Smooth muscle cell (in vitro differentiated cells): ENCODE results near the gene TUBA4B. TPM values are rescaled to one million over a fixed set of nuclear protein-coding genes. Genes with fewer than 3 reads are reported as not detected.

Experiments
- microRNA counts: library from miRNA; unstranded; fragments of <30 nt; microRNA quantifications from one replicate; lab custom pipeline; 2016
- microRNA-seq: library from miRNA; unstranded; fragments of <30 nt; microRNA quantifications from one replicate; pipeline ENCODE4, GENCODE V29; 2016; ENCODE audit warnings: borderline number of aligned reads
- polyA plus RNA-seq: library from polyadenylated mRNA; unstranded; fragments of >200 nt; fragmentation: Nextera tagmentation; extraction: Ambion mirVana; gene quantifications from 2 replicates; pipeline ENCODE4 v1.2.1, GENCODE V29; 2016
- small RNA-seq: library from RNA; depleted of rRNA; stranded (forward); fragments of <200 nt; gene quantifications from one replicate; pipeline ENCODE3, GENCODE V24; 2014
- total RNA-seq: library from RNA; depleted of rRNA; stranded (reverse); fragments of >200 nt; gene quantifications from 2 replicates; pipeline ENCODE4 v1.2.3, GENCODE V29; 2014

The TUBA4B gene
- total and polyA plus RNA-seq, 2 experiments from 2014 or later = not detected

MicroRNA genes within 50 kb of the gene (microRNA counts, 767-probe panel; counts per million panel counts)
- 183 counts per million for microRNA hsa-miR-153 (lab: Ali Mortazavi, UCI)

Small RNA genes lying within 50 kb of the gene (microRNA-seq; reads per million reads assigned to microRNA genes)
- not detected for gene MIR153-1

Small RNA genes lying within 50 kb of the gene (small RNA-seq; reads per million reads assigned to genes)
- 0.13 reads per million for gene MIR153-1

Other genes starting within 250 kb of the TUBA4B start
- gene CFAP65, start 211.7 kb upstream of the TUBA4B start, total RNA-seq = not detected in 2 replicates
- not detected in 2 replicates for gene CFAP65, start 211.7 kb upstream of the TUBA4B start, polyA plus RNA-seq
- gene IHH, start 192.3 kb upstream of the TUBA4B start, total RNA-seq = 0.09 TPM in 1 of 2 replicates, not detected in the other
- gene IHH, start 192.3 kb upstream of the TUBA4B start, polyA plus RNA-seq = not detected in 2 replicates
- gene NHEJ1, start 92.4 kb upstream of the TUBA4B start, total RNA-seq = 6.0 and 13.6 TPM in 2 replicates
- 8.5 and 8.6 TPM in 2 replicates for gene NHEJ1, start 92.4 kb upstream of the TUBA4B start, polyA plus RNA-seq
- gene SLC23A3, start 83.2 kb upstream of the TUBA4B start, total RNA-seq = not detected in 2 replicates
- gene SLC23A3, start 83.2 kb upstream of the TUBA4B start, polyA plus RNA-seq = 0.40 TPM in 1 of 2 replicates, not detected in the other
- 11.6 and 14.8 TPM in 2 replicates for gene CNPPD1, start 76.3 kb upstream of the TUBA4B start, total RNA-seq
- 26.0 and 35.3 TPM in 2 replicates for gene CNPPD1, start 76.3 kb upstream of the TUBA4B start, polyA plus RNA-seq
- gene RETREG2, start 75.0 kb upstream of the TUBA4B start, total RNA-seq = 48.7 and 49.8 TPM in 2 replicates
- 57.2 and 66.6 TPM in 2 replicates for gene RETREG2, start 75.0 kb upstream of the TUBA4B start, polyA plus RNA-seq
- gene ZFAND2B, start 46.5 kb upstream of the TUBA4B start, total RNA-seq = 19.1 and 29.7 TPM in 2 replicates
- gene ZFAND2B, start 46.5 kb upstream of the TUBA4B start, polyA plus RNA-seq = 48.3 and 56.3 TPM in 2 replicates
- 18.2 and 29.0 TPM in 2 replicates for gene ABCB6, start 34.3 kb upstream of the TUBA4B start, total RNA-seq
- 41.3 and 50.3 TPM in 2 replicates for gene ABCB6, start 34.3 kb upstream of the TUBA4B start, polyA plus RNA-seq
- gene ATG9A, start 23.6 kb upstream of the TUBA4B start, total RNA-seq = 44.1 and 58.1 TPM in 2 replicates
- gene ATG9A, start 23.6 kb upstream of the TUBA4B start, polyA plus RNA-seq = 61.6 and 62.6 TPM in 2 replicates
- 35.1 and 52.6 TPM in 2 replicates for gene ANKZF1, start 23.4 kb upstream of the TUBA4B start, total RNA-seq
- gene ANKZF1, start 23.4 kb upstream of the TUBA4B start, polyA plus RNA-seq = 31.7 and 60.5 TPM in 2 replicates
- 4.2 and 26.4 TPM in 2 replicates for gene GLB1L, start 7.8 kb upstream of the TUBA4B start, total RNA-seq
- gene GLB1L, start 7.8 kb upstream of the TUBA4B start, polyA plus RNA-seq = 2.8 and 4.1 TPM in 2 replicates
- gene STK16, start 7.8 kb upstream of the TUBA4B start, total RNA-seq = 15.2 and 17.8 TPM in 2 replicates
- gene STK16, start 7.8 kb upstream of the TUBA4B start, polyA plus RNA-seq = 8.8 and 9.6 TPM in 2 replicates
- gene TUBA4A, start 675 bp downstream of the TUBA4B start, total RNA-seq = 44.0 and 53.2 TPM in 2 replicates
- gene TUBA4A, start 675 bp downstream of the TUBA4B start, polyA plus RNA-seq = 29.4 and 86.5 TPM in 2 replicates
- gene DNAJB2, start 26.1 kb downstream of the TUBA4B start, total RNA-seq = 37.2 and 52.4 TPM in 2 replicates
- gene DNAJB2, start 26.1 kb downstream of the TUBA4B start, polyA plus RNA-seq = 14.3 and 24.2 TPM in 2 replicates
- gene PTPRN, start 56.2 kb downstream of the TUBA4B start, total RNA-seq = 10.7 and 19.4 TPM in 2 replicates
- gene PTPRN, start 56.2 kb downstream of the TUBA4B start, polyA plus RNA-seq = 31.1 and 36.4 TPM in 2 replicates
- not detected in 2 replicates for gene RESP18, start 79.5 kb downstream of the TUBA4B start, total RNA-seq
- gene RESP18, start 79.5 kb downstream of the TUBA4B start, polyA plus RNA-seq = not detected in 2 replicates
- gene DNPEP, start 134.7 kb downstream of the TUBA4B start, total RNA-seq = 24.9 and 137 TPM in 2 replicates
- gene DNPEP, start 134.7 kb downstream of the TUBA4B start, polyA plus RNA-seq = 48.1 and 61.8 TPM in 2 replicates
- 103 and 127 TPM in 2 replicates for gene DES, start 165.1 kb downstream of the TUBA4B start, total RNA-seq
- 106 and 109 TPM in 2 replicates for gene DES, start 165.1 kb downstream of the TUBA4B start, polyA plus RNA-seq
- 14.9 and 38.8 TPM in 2 replicates for gene SPEG, start 181.6 kb downstream of the TUBA4B start, total RNA-seq
- 37.8 and 40.5 TPM in 2 replicates for gene SPEG, start 181.6 kb downstream of the TUBA4B start, polyA plus RNA-seq
- 52.2 and 59.3 TPM in 2 replicates for gene GMPPA, start 245.6 kb downstream of the TUBA4B start, total RNA-seq
- 77.8 and 81.7 TPM in 2 replicates for gene GMPPA, start 245.6 kb downstream of the TUBA4B start, polyA plus RNA-seq